Measurements from ENCODE around the gene MYZAP.
"Not testable (repeated sequence)": the region's sequence is repeated elsewhere in the genome, so short reads cannot be mapped to it uniquely, and the experiment has no call there.

MYZAP gene

DNA sequence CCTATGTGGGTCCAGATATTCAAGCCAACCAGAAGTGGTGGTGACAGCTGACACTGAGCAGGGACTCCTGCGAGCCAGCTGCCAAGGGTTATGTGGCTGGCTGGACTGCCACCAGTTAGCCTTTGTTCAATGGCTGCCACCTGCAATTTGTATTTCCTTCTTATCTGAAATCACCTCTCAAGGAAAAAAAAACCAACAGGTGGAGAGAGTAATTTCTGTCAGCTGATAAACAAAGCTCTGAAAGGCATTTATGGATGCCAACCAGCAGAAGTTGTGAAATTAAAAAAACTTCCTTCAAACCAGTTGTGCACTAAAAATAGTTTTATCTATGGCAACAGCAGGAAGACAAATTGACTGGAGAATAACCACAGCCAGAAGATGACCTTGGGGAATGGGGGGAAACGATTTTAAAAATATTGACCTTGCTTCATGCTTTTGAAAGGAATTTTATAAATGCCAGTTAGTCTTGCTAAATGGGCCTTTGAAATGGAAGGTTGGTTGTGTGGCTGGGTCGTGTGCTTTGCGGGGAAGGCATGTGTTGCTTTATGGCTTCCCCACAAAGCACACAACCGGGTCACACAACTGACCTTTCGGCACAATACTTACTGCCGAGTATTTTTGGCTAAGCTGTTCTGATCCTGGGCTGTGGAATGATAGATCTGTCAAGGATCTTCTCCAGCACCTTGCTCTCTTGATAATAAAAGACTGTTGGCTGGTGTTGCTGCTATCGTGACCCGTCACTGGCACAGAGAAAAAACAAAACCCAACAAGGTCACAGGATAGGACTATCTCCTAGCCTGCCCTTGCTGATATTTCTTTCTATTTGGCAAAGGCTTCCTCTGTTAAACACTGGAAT lies 3.5 kb downstream of the MYZAP start:
- peak; percentile 24 for DNase-seq

DNA sequence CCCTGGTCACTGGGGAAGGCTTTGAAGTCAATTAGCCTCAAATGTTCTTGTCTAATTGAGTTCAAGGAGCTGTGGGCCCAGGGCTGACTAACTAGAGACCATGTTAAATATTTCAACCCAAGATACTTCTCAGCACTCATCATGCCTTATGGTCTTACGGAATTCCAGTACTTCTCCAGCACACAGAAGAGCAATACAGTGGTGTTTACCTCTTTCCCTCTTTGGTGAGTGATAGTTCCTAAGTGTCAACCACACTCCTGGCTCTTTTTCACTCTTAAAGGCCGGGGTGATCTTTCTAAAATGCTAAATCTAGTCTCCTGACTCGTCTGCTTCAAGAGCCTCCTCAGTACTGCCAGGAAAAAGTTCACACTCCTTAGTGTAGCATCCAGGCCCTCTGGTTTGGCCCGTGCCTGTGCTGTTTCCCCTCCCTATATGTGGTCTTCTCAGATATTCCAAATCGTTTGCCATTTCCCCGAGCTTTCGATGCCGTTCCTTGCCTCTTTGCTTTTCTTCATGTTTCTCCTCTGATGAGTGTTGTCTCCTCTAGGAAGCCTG lies 4.7 kb downstream of the MYZAP start:
- DNase-seq = no peak

DNA sequence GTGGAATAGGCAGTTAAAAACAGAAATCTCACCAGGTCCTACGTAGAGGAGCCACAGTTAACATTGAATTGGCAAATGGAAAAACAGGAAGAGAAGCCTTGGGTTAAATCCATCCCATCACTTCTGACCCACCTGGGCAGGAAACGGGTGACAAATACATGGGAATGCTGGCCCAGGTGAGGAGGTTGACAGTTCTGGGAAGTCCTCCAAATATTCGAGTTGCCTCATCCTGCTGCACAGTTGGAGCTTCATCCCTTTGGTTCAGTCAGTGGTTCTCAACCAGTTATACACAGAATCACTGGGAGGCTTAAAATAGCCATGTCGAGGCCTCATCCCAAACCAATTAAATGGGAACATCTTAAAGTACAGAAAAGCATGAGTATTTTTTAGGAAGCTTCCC lies 5.3 kb downstream of the MYZAP start:
- no peak for DNase-seq

DNA sequence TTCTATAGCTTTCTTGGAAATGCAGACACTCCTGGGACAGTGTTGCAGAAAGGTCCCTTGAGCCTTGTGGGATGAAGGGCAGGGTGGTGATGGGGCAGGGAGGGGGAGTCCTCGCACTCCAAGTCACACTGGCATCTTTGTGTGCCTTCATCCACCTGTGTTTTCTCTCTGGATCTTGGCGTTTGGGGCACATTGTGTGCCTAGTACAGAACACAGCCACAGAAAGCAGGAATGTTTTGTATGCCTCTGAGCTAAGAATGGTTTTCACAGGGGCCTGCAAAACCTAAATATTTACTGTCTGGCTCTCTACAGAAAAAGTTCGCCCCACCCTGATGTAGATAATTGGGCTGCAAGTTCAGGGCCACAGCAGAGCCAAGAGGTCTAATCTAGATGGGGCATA lies 5.7 kb downstream of the MYZAP start:
- no peak for DNase-seq

DNA sequence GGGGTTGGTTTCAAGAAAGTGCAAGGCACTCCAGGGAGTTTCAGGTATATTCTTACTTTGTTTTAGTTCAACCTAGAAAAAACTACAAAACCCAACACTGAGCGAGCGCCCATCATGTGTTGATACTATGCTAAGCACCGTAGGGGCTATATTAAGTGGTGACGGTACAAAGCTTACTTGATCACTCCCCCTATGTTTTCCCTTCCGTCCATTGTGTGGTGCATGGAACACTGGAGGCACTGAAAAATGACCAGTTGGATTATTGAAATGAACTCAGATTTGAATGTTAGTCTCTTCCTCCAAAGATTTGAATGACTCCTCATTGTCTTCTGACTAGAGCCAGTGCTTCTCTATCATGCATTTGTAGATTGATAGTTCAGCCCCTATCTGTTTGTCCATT lies 6.6 kb downstream of the MYZAP start:
- no peak for DNase-seq

DNA sequence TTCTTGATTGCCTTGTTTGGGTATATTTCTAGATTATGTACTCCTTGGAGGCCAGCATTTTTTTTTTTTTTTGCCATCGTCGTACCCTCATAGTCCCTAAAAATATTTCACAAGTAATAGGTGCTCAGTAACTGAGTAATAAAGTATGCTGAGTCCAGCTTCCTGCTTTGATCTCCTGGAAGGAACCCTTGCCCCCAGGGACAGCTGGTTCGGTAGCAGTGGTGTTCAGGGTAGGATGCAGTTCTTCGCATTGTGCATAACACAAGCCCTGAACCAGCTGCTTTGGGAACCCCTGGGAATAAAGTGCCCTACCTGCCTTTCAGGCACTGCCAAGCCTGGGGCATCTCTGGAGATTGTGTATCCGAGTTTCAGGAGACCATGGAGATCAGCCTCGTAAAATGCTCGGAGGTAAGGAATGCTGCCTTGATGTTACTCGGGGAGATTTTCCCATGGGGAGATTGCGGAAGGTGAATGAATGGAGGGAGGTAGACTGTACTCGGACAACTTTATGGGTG lies 7.6 kb downstream of the MYZAP start:
- DNase-seq = no peak

DNA sequence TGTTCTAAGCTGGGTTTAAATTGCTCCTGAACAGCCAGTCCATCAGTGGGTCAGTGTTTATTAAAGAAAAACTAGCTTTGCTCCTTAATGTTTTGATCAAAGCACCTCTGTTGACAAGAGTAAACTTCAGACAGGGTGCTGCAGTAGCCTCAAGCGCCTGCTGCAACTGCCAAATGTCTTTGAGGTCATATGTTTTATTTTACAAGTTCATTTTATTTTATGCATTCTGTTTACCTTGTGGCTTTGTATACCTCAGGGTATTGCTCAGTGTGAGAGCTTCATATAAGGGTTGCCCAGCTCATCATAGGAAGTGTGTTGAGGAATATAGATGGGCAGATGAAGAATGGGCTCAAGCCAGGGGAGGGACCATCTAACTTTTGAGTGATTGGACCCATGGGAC lies 8.5 kb downstream of the MYZAP start:
- no peak for DNase-seq

DNA sequence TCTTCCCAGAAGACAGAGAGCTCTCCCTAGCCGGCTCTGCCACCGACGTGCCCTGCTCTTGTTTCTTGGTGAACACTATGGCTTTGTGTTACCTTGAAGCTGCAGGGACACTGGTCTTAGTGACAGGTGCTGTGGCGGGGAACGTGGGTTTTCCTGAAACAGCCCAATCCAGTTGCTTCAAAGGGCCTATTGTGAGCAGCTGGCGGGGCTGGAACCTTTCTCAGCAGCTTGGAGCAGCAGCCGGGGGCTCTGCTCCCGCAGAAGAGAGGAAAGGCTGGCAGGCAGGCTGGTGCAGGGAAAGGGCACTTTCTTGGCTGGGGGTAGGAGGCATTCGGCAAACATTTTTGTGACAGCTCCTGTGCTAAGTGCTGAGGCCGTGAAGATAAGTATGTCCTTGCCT lies 12.8 kb downstream of the MYZAP start:
- DNase-seq = no peak

DNA sequence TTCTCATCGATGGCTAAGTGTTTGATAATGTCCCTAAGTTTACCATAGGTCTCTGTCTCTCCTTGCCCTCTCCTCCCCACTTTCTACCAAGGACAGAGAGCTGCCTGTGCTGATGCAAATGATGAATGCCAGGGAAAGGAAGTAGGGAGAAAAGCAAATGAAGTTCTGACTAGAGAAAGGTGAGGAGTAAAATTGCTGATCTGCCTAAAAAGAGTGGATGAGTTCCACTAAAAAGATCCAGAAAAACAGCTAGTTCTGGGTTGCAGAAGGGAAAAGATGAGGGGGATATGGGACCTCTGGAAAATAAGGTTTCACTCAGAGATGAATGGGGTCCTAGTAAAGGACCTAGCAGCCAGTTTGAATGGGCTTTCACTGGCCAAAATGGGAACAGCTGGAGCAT lies 13.8 kb downstream of the MYZAP start:
- no peak for DNase-seq

DNA sequence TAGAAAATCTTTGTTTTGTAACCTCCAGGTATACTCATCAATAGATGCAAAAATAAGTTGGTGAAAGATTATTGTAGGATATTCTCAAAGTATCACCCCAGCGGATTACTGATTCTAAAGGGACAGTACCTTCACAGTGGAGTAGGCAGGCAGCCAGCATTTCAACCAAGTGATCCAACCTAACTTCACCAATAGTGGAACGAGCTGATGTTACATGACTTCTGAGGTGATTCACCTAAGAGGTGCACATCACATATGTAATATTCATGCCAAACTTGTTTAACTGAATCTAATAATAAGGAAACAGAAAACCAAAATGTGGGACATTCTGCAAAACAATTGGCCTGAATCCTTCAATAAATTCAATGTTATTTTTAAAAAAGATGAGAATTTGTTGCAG lies 14.3 kb downstream of the MYZAP start:
- DNase-seq = no peak

DNA sequence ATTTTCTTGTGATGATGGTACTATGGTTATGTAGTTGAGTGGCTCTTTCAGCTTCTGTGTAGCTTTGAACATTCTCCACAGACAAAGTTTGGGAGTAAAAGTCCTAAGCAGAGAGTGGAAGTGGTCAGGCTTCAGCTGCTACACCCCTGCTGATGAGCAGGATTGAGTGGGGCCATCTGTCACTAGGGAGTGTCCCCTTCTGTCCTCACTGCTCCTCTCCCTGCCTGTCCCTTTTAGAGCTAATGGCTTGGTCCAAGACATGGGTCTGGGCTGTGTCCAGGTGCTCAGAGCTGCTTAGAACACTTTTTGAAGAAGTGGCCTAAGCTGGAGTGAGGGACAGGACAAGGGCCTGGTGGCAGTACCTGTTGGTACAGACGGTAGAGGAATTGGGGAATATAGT lies 15.1 kb downstream of the MYZAP start:
- DNase-seq = no peak

DNA sequence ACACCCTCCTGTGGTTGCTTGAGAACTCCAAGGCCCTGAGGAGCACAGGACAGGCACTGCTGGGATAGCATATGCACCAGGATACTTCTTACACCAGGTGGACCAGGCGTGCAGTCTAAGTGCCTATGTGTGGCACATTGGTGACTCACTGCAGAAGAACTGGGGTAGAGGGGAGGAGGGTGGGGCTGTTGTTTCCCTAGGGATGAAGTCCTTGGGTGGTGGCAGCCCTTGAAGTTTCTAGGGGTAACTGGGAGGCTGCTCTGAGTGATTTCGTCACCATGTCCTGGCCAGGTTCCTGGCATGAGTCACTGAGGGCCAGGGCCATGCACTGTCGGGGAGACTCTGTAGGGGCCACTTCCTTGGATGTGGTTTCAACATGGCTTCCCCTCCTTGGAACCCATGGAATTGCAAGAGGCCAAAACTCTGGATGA lies 15.9 kb downstream of the MYZAP start:
- DNase-seq = peak; percentile 59

DNA sequence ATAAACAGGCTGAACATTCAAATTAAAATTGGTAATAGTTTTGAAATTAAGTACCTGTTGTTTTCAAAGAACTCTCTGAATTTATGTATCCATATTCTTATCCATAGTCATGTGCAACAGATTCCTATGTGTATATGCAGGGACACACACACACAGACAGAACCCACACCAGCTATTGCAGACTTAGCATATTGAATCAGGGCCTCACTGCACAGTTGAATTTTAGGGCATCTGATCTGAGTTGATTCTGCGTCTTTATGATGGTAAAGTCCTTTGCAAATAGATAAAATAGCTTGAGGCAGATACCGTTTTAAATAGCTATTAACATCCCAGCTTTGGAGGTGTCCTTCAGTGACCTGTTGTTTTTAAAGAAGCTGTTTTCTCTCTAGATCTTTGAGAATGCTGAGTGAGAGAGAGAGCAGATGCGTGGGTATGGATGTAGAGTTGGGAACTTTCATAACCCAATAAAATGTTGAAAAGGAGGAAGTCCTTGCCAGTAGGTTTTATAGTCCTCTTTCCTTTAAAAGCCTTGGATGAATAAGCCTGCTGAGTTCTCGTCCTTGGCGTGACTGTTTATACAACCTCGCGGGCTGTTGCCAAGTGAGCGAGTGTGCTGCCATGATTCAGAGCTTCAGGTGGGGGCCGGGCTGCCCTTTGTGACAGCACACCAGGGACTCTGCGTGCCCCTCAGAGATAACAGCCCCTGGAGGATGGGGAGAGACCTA lies 18.3 kb downstream of the MYZAP start:
- DNase-seq = peak; percentile 31

DNA sequence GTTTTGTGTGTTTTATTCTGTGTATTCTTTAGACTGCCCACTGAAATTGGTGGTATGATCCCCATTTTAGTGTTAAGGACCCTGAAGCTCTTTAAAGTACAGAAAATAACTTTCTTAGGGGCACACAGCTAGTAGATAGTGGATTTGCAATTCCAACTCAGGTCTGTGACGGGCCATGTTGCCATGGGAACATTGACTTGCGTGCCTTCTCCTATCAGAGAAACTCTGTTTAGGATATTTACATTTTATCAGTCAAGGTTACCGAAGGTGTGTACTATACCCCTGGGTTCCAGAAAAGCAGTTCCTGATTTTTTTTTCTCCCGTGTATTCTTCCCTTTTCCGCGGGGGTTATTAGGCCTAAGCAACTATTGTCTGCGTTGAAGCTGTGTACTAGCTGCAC lies 19.4 kb downstream of the MYZAP start:
- DNase-seq = no peak

DNA sequence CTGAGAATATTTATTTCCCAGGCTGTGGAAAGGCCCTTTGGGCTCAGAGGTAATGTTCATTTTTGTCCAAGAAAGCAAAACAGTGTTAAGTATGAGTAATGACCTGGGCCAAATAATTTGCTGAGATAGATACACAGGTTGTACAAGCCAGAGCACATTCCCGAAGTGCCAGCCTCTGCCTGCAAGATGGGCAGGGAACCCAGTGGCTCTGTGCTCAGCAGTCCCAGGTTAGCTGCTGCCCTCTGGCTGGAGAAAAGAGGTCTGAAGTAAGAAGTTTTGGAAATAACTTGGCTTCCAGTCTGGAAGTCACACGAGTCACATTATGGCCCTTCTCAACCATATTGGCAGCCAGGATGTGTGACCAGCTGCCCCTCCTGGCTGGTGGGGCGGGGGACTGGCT lies 20.2 kb downstream of the MYZAP start:
- no peak for DNase-seq

DNA sequence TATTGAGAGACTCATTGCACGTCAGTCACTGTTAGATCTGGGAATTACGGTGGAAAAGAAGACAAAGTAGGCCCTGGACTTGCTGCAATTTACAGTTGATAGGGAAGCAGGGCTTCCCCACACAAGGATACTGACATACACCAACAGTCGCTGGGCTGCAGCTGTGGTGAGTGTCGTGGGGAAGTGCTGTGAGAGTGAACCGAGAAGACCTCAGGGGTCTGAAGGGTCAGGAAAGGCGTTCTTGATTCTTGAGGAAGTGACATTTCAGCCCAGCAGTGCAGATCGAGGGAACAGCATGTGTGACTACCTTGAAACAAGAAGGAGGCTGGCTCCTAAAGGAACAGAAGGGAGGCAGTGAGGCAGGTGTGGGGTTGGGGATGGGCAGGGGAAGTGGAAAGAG lies 22.5 kb downstream of the MYZAP start:
- peak; percentile 24 for DNase-seq

DNA sequence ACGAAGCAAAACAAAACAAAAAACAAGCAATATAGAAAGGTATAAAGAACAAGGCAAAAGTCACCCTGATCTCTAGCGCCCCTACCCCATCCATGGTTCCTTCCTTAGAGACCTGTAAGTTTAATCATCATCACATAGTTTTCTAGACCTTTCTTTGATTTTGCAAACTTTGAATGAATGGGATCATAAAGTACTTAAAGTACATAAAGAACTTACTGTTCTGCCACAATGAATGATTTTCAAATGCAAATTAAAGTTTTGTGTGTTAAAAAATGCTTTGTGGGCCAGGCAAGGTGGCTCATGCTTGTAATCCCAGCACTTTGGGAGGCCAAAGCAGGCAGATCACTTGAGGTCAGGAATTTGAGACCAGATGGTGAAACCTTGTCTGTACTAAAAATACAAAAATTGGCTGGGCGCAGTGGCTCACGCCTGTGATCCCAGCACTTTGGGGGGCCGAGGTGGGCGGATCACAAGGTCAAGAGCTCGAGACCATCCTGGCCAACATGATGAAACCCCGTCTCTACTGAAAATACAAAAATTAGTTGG lies 24.3 kb downstream of the MYZAP start:
- not testable (repeated sequence) for DNase-seq

DNA sequence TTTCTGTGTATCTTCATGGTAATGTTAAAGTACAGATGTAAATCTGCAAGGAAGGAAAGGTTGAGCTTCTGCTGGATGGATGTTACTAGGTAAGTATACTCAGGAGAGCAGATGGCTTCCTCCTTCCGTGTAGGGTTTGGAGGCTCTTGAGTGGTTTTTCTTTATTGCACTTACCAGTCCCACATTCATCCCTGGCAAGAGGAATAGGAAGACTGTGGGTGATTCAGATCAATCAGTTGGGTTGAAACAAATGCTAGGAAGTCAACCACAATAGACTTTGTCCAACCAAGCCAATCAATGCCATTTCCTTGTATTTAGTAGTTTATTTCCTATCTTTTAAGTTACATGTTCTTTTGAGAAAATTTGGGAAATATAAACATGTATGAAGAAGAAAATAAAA lies 26.6 kb downstream of the MYZAP start:
- DNase-seq = no peak

DNA sequence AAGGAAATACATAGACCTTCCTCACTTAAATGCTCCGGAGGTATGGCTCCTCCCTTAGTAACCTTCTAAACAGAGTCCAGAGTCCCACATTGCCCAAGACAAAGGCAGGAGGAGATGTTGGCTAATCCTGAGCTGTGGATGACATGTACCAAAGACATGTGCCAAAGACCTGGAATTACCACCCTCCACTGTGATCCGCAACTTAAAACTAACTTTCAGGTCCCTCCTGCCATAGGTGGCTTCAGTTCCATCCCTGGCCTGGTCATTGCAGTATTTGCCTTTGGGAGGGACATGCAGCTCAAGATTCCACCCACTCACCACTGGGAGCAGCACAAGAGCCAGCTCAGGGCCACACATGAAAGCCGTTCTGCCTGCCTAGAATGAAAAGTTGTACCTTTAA lies 28.0 kb downstream of the MYZAP start:
- no peak for DNase-seq

DNA sequence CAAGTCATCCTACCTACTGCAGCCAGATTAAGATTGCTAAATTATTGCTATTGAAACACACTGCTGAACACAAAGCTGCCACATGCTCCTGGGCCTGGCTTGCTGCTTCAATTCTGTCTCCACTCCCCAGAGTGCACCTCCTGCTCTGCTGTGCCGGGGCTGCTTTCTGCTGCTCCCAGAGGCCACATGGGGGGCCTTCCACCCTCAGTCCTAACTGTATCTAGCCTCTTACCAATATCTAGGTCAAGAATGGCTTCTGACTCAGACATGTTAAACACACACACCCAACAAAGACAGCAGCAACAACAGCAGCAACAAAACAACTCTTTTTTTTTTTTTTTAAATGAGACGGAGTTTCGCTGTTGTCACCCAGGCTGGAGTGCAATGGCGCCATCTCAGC lies 33.0 kb downstream of the MYZAP start:
- DNase-seq = no peak

DNA sequence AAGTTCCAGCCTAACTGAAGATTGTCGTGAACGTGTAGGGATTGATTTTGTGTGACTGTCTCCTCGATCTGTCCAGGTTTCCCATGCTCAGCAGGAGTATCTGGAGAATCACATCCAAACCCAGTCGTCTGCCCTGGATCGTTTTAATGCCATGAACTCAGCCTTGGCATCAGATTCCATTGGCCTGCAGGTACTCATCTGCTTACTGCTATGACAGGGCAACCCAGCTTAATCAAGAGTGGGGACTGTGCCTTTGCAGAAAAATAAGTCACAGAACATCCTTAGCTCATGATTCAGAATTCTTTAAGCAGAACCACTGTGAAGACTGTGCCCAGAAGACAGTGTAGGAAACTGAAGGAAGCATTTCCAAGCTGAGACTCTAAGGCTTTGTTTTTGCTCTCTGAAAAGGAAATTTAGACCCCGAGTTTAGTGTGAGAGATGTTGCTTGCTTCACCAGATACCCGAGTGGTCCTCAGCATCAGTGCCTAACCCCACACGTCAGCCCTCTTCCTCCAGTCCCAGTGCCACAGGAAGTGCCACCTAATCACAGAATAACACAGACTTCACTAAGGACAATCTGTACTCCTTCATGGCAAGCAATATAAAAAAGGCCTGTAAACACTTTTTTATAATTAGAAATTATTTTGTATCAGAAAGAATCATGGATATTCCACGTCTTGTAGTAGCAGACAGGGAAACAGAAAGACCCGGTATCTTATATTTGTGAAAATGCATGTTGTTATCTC lies 34.2 kb downstream of the MYZAP start:
- no peak for DNase-seq

DNA sequence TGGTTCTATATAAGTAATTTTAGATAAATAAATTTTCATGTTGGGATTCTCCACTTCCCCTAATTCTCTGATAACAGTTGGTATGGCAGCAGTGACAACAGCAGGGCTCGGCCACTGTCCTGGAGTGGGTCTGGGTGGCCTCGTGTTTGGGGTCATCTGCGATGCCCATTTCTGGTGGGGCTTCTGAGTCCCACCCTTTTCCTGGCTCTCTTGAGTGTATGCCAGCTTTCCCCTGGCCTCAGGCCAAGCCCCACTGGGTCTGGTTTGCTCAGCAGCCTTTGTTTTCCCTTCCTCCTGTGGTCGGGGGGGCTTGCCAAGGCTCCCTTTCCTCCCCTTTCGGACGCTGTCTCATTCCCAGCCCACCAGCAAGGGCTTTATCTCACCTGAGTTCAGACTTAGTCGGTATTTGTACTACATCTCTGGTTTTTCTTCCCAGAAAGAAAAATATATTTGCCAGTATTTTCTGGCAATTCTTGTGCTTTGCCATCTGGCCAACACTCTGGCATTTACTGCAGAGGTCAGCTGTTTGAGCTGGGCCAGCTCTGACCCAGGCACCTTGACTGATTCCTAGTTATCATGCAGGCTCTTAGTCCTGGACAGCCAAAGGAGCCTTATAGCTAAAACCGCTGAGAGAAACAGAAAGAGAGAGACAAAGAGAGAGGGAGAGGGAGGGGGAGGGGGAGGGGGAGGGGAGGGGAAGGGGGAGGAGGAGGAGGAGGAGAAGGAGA lies 35.2 kb downstream of the MYZAP start:
- DNase-seq = no peak

Data from MV-4-11 (cell line).